ENCODE measurements around the gene CBX4.
"Not testable (repeated sequence)": the region's sequence is repeated elsewhere in the genome, so short reads cannot be mapped to it uniquely, and the experiment has no call there.

The CBX4 gene

GRCh38 chr17:79859676-79860615, 20.7 kb upstream of the CBX4 start:
- DNase-seq = no peak

- DNase-seq = no peak
Observed at GRCh38 chr17:79857095-79857494, 17.9 kb upstream of the CBX4 start.

- DNase-seq = no peak
Observed at GRCh38 chr17:79855331-79856124, 16.3 kb upstream of the CBX4 start.

GRCh38 chr17:79854080-79855060, 15.1 kb upstream of the CBX4 start:
- DNase-seq = no peak

GRCh38 chr17:79853168-79853567, 13.9 kb upstream of the CBX4 start:
- not testable (repeated sequence) for DNase-seq

GRCh38 chr17:79852748-79853147, 13.5 kb upstream of the CBX4 start:
- peak in 1 of 6 experiments; percentile 9 for DNase-seq

- DNase-seq = no peak
Observed at GRCh38 chr17:79851461-79851817, 12.2 kb upstream of the CBX4 start.

- no peak for DNase-seq
Observed at GRCh38 chr17:79850571-79851460, 11.6 kb upstream of the CBX4 start.

GRCh38 chr17:79849953-79850352, 10.7 kb upstream of the CBX4 start:
- no peak for DNase-seq

- DNase-seq = no peak
Observed at GRCh38 chr17:79848370-79848766, 9.1 kb upstream of the CBX4 start.

- no peak for DNase-seq
Observed at GRCh38 chr17:79847698-79848369, 8.6 kb upstream of the CBX4 start.

- no peak for DNase-seq
Observed at GRCh38 chr17:79845601-79845949, 6.3 kb upstream of the CBX4 start.

- DNase-seq = peak in 3 of 6 experiments; percentile 28 to 32 (median 29)
Observed at GRCh38 chr17:79844869-79845600, 5.8 kb upstream of the CBX4 start.

GRCh38 chr17:79843816-79844800, 4.9 kb upstream of the CBX4 start:
- DNase-seq = no peak

GRCh38 chr17:79843474-79843815, 4.2 kb upstream of the CBX4 start:
- DNase-seq = peak in 2 of 6 experiments; percentile 29 to 46

- peak in 4 of 6 experiments; percentile 14 to 51 (median 26) for DNase-seq
Observed at GRCh38 chr17:79842656-79843473, 3.6 kb upstream of the CBX4 start.

- peak in 1 of 6 experiments; percentile 51 for DNase-seq
Observed at GRCh38 chr17:79842136-79842655, 3.0 kb upstream of the CBX4 start.

Measured in stimulated activated naive CD4-positive, alpha-beta T cell (primary cell).